GM10248 (cell line): ENCODE measurements around the gene CTSK.
"Not testable (repeated sequence)": the region's sequence is repeated elsewhere in the genome, so short reads cannot be mapped to it uniquely, and the experiment has no call there.

Experiments
- CTCF ChIA-PET: fragments of 300-600 bp; sonication (Branson Sonifier 250); formaldehyde crosslinking; extraction: SDS; loops from one replicate; lab custom pipeline; 2021; ENCODE audit warnings: antibody characterized with exemption; lab: Yijun Ruan, JAX
- POLR2A ChIA-PET: fragments of 350-650 bp; sonication (Branson Sonifier 250); formaldehyde crosslinking; extraction: SDS; loops from one replicate; lab custom pipeline; 2020; ENCODE audit warnings: antibody characterized with exemption; lab: Yijun Ruan, JAX
- DNase-seq: peaks from one replicate; pipeline ENCODE4 v3.0.0; 2012; ENCODE audit errors: extremely low spot score
- CTCF ChIP-seq: IDR thresholded peaks from 2 replicates; pipeline ENCODE4 v1.5.1; 2012; ENCODE audit warnings: mild to moderate bottlenecking, low read depth; ENCODE audit errors: extremely low read depth, missing control alignments, control extremely low read depth

Gene CTSK

GRCh38 chr1:150807249-150808023 lies 624 bp downstream of the CTSK start:
- CTCF ChIA-PET, result interaction anchor here (1.0 to 1.1 kb wide), 2 partner anchors 12 to 20 kb away, joined by 3 to 4 read pairs; no protein-coding TSS in a partner anchor
- DNase-seq, result no peak
- TF ChIP-seq CTCF, result no peak
- POLR2A ChIA-PET, result no interaction called here

- no peak for TF ChIP-seq CTCF
- ChIA-PET POLR2A (no interaction called here), CTCF (interaction anchor here (0.9 to 1.2 kb wide), 3 partner anchors 18 to 245 kb away, joined by 3 to 4 read pairs (median 4); no protein-coding TSS in a partner anchor)
- DNase-seq, result no peak
Measured at GRCh38 chr1:150805899-150806298, 2.2 kb downstream of the CTSK start.

DNA sequence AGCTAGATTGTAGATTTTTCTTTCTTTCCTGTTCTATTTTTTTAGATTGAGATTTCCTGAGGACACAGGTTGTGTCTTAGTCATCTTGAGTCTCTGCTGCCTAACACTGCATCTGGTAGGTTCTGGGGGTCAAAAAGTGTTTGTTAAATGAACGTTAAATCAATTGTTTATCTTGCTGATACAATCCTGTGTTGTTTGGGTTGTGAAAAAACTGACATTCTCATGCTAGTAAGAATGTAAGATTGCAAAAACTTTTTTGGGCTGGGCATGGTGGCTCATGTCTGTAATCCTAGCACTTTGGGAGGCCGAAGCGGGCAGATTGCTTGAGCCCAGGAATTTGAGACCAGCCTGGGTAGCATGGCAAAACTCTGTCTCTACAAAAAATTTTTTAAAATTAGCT lies 3.4 kb downstream of the CTSK start:
- POLR2A ChIA-PET, result no interaction called here
- CTCF ChIA-PET, result interaction anchor here (1.2 to 1.8 kb wide), 2 partner anchors 8 to 32 kb away, joined by 4 to 11 read pairs; no protein-coding TSS in a partner anchor

DNA sequence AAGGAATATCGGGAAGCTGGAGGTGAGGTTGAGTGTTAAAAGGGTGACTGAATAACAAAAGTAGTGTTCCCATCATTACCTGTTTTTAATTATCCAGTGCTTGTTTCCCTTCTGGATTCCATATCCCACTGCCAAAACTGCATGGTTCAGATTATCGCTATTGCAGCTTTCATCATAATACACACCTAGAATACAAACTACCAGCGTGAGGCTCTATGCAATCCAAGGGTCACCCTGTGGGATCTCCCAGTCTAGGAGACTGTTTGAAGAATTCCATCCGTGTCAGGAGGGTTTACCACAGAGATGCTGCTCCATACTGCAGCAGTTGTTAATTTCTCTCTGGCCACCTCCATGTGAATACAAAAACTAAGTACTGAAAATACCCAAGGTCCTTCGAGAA lies 9.0 kb downstream of the CTSK start:
- DNase-seq, result no peak

More for the DNA sequence above, 3.4 kb downstream of the CTSK start:
- TF ChIP-seq CTCF, result no peak
- no peak for DNase-seq

GRCh38 chr1:150798525-150798924 lies 9.5 kb downstream of the CTSK start:
- ChIA-PET CTCF (no interaction called here), POLR2A (no interaction called here)
- no peak for TF ChIP-seq CTCF
- DNase-seq, result no peak

More for the DNA sequence above, 9.0 kb downstream of the CTSK start:
- no peak for TF ChIP-seq CTCF
- POLR2A ChIA-PET, result no interaction called here
- CTCF ChIA-PET, result no interaction called here

- ChIA-PET POLR2A (no interaction called here), CTCF (interaction anchor here (1.4 to 1.8 kb wide), 3 partner anchors 8 to 126 kb away, joined by 3 to 6 read pairs (median 4); no protein-coding TSS in a partner anchor)
- DNase-seq, result no peak
- no peak for TF ChIP-seq CTCF
Measured at GRCh38 chr1:150796374-150796773, 11.7 kb downstream of the CTSK start.

DNA sequence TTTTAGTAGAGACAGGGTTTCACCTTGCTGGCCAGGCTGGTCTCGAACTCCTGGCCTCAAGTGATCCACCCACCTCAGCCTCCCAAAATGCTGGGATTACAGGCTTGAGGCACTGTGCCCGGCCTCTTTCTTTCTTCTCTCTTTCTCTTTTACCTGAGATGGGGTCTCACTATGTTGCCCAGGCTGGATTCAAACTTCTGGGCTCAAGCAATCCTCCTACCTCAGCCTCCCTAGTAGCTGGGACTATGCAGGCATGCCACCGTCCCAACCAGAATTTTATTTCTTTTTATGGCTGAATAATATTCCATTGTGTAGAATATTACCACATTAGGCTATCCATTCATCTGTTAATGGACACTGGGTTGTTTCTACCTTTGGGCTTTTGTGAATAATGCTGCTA lies 14.3 kb downstream of the CTSK start:
- POLR2A ChIA-PET, CTCF ChIA-PET, DNase-seq: not testable (repeated sequence)
